Astrocyte of the spinal cord (primary cell): ENCODE results near the gene HES3.

Experiments
- DNase-seq: peaks from one replicate; pipeline ENCODE4 v3.0.0; 2011; ENCODE audit warnings: low read depth, low spot score
- H3K4me3 ChIP-seq: 2 replicates; pipeline ENCODE4 v1.5.1; 2011; ENCODE audit warnings: low read depth, mild to moderate bottlenecking, low read length, moderate library complexity
- CTCF ChIP-seq: IDR thresholded peaks from 2 replicates; pipeline ENCODE4 v1.5.1; 2012; ENCODE audit warnings: low read depth, mild to moderate bottlenecking, low read length, inconsistent platforms
- in situ Hi-C: cut with HindIII; loops from 2 replicates; pipeline ENCODE4 v1.10.0; 2017; ENCODE audit warnings: low sequenced_read_pairs

HES3 gene

GRCh38 chr1:6245869-6246496, 2.0 kb downstream of the HES3 start:
- TF ChIP-seq CTCF = no peak
- peak; percentile 21 for DNase-seq
- in situ Hi-C loops = no loop called here
- H3K4me3 ChIP-seq = peak overlapping the region; percentile 13

- TF ChIP-seq CTCF = peak; percentile 84
- no peak overlapping the region for H3K4me3 ChIP-seq
- peak; percentile 69 for DNase-seq
- in situ Hi-C loops = no loop called here
Observed at GRCh38 chr1:6246497-6247467, 2.8 kb downstream of the HES3 start.

DNA sequence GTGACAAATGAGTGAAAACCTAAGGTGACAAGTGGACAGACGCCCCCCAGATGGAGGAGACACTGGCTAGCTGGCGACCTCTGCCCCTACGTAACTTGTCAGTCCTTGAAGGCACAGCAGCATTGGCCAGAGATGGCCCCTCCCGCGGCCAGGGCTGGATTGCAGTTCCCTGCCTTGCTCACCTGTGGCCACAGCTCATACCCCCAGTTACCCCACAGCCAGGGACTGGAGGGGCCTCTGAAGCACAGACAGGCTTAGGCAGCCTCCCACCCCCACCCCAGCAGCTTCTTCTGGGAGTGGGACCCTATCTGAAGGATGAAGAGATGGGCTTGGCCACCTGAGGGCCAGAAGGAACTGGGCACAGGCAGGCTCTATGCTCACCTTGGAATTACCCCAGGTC, 3.7 kb downstream of the HES3 start:
- TF ChIP-seq CTCF = no peak

GRCh38 chr1:6248161-6248776, 4.3 kb downstream of the HES3 start:
- no peak for DNase-seq
- in situ Hi-C loops = no loop called here
- TF ChIP-seq CTCF = no peak
- no peak overlapping the region for H3K4me3 ChIP-seq

More for the DNA sequence above, 3.7 kb downstream of the HES3 start:
- H3K4me3 ChIP-seq = no peak overlapping the region
- no peak for DNase-seq
- in situ Hi-C loops = no loop called here

- no peak for TF ChIP-seq CTCF
- in situ Hi-C loops = no loop called here
- no peak for DNase-seq
- no peak overlapping the region for H3K4me3 ChIP-seq
Observed at GRCh38 chr1:6248932-6249738, 5.2 kb downstream of the HES3 start.
